ENCODE results near the gene SUSD2.
"Not testable (repeated sequence)": the region's sequence is repeated elsewhere in the genome, so short reads cannot be mapped to it uniquely, and the experiment has no call there.

SUSD2 gene, protein sequence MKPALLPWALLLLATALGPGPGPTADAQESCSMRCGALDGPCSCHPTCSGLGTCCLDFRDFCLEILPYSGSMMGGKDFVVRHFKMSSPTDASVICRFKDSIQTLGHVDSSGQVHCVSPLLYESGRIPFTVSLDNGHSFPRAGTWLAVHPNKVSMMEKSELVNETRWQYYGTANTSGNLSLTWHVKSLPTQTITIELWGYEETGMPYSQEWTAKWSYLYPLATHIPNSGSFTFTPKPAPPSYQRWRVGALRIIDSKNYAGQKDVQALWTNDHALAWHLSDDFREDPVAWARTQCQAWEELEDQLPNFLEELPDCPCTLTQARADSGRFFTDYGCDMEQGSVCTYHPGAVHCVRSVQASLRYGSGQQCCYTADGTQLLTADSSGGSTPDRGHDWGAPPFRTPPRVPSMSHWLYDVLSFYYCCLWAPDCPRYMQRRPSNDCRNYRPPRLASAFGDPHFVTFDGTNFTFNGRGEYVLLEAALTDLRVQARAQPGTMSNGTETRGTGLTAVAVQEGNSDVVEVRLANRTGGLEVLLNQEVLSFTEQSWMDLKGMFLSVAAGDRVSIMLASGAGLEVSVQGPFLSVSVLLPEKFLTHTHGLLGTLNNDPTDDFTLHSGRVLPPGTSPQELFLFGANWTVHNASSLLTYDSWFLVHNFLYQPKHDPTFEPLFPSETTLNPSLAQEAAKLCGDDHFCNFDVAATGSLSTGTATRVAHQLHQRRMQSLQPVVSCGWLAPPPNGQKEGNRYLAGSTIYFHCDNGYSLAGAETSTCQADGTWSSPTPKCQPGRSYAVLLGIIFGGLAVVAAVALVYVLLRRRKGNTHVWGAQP

DNA sequence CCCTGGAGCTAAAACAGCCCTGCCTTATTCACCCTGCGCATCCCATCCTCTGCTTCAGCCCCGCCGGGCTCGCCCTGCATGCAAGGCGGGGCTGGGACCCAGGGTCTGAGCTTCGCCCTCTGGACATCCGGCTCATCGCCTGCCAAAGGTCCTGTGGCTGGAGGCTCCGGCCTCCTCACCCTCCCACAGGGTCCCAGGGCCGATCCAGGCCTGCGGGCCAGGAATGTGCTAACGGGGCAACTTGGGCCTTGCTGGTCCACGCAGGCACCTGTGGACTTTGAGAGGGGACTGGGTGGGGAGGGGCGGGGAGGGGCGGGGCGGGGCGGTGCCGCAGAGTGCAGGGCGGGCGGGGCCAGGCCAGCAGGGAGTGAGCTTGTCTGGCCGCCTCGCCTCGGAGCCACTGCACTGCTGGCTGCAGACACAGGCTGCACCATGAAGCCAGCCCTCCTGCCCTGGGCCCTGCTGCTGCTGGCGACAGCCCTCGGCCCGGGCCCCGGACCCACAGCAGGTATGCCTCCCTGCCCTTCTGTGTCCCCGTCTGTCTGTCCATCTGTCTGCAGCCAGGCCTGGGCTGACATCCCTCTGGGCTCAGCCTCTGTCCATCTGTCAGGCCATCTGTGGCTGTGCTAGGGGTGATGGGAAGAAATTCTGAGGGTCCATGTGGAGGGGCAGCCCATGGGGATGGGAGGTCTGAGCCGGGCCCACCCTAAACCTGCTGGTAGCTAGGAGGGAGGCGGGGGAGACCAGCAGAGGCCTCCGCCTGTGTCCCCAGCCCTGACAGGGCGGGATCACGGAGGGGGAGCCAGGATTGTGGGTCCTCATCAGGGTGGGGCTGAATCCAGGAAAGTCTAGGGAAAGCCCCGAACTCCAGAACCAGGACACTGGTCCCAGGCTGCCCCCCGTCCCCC, at the start of gene SUSD2:
TSS of gene SUSD2 (plus strand) at position 400 of the 908 bp plus-strand sequence. CDS start at position 433, 33 bp downstream.
- no peak for DNase-seq

DNA sequence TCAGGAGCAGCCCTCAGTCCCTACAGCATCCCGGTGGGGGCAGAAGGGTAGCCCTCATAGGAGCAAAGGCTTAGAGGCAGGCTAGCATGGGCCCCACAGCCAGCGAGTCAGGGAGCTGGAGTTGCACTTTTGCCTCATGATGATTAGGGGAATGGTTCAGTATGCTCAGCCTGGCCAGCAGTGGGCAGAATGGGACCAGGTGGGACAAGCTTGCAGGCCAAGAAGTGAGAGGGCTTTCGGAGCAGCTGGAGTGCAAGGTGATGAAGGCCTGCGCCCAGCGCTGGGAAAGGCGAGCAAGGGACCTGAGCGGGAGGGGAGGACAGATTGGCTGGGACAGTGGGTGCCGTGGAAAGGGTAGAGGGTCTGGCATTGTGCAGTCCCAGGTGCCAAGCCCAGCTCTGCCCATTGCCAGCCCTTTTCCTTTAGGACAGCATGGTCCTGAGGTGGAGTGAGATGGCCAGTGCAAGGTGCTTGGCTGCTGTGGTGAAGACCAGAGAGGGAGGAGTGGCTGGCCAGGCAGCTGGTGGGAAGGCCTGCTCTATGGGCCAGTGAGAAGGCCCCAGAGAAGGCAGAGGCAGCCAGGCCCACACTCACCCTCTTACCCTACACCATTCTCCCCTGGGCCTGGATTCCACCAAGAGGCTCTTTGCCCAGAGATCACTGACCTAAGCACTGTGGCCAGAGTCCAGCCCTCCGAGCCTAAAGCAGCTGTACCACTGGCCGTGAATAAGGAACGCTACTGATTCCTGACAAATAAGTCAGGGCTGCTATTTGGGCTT, 47.9 kb upstream of the SUSD2 start:
- no peak for DNase-seq

DNA sequence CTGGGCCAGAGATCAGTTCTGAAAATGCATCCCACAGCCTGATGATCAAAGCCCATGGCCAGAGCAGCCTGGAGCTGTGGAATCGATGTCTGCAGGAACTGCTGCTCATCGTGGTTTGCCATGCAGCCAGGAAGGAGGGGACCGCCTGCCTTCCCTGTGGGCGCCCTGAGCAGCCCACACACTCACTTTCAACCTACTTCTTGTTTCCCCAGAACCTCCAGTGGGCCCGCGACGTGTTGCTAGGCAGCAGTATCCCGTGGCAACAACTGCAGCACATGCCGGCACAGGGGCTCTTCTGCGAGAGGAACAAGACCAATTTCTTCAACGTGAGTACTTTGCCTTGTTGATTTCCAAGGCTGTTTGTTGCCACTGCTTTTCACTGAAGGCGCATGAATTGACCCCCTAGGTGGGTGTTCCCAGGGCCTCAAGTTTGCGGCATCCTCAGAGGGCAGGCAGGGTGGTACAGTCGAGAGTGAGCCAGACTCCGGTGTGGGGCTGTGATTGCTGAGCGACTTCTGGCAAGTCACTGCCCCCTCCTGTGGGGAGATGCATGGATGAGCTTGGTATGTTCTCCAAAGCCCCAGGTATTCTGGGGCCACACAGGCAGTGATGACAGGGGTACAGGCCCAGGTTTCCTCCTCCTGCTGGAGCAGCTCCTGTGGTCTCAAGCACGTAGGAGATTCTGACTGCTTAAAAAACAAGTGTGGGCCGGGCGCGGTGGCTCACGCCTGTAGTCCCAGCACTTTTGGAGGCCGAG, 47.0 kb upstream of the SUSD2 start:
- DNase-seq = no peak

DNA sequence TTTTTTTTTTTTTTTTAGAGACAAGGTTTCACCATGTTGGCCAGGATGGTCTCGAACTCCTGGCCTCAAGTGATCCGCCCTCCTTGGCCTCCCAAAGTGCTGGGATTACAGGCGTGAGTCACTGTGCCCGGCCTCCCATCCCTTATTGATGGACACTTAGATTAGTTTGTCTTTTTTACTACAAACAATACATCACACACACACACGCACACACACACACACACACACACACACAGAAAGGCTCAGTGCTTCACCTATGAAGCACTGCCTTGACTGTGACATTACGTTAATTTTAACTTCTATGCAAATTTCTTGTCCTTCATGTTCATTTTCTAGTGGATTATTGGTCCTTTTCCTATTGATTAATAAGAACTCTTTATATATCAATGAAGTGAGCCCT, 44.8 kb upstream of the SUSD2 start:
- DNase-seq = not testable (repeated sequence)

DNA sequence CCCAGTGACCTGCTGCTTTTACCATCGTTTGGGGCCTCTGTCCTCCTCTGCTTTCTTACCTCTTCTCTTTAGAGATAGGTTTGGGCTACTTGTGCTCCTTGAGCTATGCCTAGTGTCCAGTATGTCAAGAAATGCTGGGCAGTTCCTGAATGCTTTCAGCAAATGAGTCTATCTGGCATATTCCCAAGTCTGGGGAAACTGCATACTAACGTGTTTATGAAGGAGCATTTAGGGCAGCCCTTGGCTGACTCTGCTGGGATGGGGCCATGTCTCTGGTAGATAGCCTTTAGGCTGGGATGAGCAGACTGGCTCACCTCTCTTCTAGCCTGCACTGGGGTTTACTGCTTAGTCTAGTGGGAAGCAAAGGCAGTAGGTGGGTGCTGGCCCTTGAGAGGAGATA, 43.7 kb upstream of the SUSD2 start:
- peak; percentile 64 for DNase-seq

DNA sequence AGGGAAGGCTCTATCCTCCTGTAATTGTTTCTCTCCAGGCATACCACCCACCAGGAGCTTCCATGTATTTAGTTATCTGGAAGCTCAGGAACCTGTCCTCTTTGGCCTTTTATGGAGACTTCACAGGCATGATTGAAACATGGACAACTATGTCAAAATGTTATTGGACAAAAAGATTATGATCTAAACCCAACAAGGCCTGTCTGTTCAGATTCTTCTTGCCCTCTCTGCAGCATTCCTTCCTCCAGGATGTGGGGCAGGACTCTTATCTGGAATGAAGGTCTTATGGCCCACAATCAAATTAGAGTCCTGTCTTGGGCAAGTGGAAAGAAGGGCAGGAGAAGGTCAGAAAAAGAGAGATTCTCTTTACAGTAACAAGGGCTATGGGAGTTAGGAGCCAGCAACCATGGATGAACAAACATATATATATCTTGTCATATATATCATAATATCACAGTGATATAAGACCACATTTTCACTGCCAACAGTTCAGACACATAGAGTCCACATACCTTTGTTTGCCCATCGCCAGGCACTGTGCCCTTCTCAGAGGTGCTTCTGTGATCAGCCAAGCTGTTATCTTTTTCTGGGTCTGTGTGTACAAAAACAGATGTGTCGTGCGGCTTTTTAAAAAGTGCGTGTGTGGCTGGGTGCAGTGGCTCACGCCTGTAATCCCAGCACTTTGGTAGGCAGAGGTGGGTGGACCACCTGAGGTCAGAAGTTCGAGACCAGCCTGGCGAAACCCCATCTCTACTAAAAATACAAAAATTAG, 42.5 kb upstream of the SUSD2 start:
- DNase-seq = no peak

DNA sequence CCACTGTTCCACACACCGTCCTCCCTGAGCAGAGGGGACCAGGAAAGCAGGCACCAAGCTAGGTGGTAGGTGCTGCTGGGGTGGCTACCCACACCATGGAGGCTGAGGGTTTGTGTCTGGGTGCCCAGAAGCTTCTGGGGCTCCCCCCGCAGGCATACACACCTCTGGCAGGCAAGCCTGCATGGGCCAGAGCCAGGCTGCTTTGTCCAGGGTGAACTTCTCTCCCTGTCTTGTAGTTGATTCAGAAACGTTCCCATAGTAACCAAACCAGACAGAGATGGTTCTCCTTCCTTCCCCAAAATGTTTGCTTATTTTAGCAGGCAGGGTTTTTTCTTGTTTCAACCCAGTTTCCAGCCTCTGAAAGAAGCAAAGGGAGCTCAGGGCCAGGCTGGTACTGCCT, 40.9 kb upstream of the SUSD2 start:
- no peak for DNase-seq

DNA sequence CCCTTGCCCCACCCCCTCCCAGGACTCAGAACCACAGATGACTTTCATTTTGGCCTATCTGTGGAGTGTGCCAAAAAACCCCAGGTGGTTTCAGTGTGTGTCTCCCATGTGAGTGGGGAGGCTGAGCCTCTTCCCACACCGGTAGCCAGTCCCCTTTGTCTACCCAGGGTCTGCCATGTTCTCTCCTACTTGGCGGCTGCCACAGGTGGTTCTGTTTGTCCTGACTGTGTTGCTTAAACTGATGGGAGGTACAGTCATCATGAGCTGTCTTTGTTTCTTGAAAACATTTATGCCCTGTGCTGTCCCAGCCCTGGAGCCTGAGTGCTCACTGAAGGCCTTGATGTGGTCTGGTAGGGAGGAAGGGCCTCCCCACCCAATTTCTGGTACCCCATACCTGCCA, 39.7 kb upstream of the SUSD2 start:
- DNase-seq = peak; percentile 72

DNA sequence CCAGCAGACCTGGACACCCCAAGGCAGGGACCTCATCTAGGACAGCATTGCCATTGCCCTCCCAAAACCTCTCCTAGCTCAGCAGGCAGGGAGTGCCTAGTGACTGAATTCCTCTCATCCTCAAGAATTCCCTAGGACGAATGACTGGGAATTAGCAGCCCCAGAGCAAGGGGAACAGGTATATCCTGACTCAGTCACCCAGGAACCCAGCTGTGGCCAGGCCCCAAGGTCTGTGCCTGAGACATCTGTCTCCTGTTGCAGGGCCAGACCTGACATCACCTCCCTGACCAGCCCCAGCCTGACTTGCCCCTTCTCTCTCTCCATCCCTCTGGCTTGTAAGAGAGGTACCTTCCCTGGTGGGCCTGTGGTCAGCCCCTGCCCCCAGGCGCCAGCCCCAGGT, 39.0 kb upstream of the SUSD2 start:
- no peak for DNase-seq

DNA sequence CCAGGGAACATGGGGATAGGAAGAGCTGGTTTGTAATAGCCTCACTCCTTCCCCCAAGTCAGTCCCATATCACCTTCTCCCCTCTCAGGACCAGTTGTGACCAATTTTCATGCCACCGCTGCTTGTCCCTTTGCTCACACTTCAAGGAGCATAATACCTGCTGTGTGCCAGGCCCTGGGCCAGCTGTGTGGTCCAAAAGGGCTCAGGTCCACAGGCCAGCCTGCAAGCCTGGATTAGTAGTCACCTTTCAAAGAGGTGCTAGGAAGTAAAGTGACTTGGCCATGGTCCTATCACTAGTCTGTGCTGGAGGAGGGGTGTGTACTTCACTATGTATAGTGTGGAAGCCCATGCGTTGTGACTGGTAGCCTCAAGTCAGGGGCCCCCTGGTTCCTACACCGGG, 38.5 kb upstream of the SUSD2 start:
- no peak for DNase-seq

DNA sequence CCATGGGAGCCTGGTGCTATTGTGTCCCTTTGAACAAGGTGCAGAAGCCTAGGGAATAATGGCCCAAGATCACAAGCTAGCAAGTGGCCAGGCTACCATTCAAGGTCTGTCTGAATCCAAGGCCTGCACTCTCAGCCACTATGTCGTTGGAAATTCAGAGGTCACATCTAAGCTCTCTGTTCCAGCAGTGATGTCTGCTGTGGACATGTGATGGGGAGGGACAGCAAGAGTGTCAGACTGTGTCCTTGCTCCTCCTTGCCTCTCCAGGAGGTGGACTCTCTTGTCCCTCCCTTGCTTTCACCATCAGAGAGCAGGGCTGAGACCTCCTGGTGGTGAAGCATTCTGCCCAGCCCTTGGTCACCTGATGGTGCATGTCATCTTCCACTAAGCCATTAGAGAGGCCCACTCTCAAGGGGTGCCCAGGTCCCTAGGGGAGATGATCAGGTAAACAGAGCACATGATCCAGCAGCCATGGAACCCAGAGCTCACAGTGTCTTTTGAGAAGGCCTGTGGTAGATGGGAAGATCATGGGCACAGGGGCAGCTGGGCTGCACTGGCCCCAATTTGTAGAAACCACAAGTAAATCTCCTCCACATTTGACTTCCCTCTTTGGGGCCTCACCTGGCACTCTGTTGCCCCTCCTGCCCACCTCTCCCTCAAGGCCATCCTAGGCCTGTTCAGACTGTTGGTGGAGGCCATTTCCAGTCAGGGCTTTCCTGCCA, 37.1 kb upstream of the SUSD2 start:
- no peak for DNase-seq

DNA sequence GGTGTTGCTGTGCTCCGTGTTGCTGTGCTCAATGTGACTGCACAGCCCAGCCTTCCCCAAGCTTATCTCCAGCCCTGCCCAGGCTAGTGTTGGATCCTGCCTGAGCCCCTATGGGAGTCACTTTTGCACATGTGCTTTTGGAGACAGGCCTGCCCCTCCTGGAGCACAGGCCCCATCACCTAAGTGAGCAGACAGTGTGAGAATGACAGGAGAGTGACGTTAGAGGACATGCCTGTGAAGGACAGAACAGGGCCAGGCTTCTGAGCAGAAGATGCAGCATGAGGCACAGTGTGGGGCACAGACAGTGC, 36.6 kb upstream of the SUSD2 start:
- no peak for DNase-seq

DNA sequence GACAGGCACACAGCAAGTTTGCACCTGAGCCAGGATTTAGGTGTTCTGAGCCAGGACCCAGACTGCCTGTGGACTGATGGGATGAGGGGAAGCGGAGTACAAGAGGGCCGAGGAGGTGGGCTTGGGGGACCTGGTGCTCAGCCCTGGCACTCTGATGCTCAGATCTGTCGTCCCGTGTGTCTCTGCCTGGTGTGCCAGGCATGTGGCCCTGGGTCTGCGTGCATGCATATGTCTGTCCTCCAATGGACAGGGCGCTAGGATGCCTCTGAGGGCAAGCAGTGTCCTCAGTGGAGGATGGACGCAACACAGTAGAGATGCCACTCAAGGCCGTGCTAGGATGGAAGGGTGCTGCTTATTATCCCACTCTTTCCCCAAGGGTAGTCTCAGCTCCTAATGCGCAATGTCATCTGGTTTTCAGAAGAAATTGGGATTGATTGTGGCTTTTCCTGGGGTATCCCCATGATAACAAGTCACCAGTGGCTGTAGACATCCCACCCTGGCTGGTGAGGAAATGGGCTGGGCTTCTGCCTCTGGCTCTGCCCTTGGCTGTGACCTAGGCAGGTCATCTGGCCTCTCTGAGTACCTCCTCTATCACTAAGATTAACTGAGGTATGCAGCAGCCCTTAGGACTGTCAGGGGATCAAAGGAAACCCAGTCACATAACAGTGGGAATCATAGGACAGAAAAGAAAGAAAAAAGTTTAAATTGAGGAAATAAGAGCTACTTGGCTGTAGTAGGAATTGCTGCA, 35.7 kb upstream of the SUSD2 start:
- no peak for DNase-seq

DNA sequence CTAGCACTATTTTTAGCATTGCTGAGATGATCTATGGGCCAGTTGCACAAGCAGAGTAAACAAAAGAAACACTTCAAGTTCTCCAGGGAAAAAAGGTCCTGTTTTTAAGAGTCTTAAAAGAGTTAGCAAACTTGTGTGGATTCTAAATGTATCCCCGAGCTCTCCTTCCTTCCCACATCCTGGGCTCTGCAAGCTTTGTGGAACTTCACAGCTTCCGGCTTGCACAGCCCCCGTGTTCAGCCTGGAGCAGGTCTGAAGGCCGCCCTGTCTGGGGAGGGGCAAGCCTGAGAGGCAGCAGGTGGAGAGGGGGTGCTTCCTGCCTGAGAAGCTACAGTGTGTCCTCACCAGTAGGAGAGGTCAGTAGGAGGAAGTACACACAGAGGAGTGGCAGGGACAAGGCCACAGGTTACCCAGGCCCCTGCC, 35.1 kb upstream of the SUSD2 start:
- peak; percentile 62 for DNase-seq

DNA sequence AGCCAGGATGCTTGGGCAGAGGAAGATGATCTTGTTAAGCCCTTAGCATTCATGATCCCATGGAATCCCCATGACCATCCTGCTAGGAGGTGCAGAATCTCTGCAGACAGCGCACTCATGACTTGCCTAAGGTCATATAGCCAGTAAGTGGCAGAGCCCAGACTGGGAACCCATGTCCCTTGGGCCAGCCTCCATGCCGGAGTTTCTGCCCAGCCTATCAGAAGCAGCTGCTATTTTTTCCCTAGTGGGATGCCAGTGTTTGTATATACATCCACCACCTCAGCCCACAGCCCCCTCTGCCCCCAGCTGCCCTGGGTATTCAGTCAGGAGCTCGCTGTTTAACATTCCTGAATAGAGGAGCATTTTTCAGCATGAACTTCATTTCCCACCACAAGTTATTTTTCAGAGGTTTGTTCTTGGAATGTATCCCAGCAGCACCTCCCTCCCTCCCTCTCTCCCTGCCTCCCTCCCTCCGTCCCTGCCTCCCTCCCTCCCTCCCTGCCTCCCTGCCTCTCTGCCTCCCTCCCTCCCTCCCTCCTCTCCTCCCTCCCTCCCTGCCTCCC, 34.4 kb upstream of the SUSD2 start:
- peak; percentile 72 for DNase-seq

DNA sequence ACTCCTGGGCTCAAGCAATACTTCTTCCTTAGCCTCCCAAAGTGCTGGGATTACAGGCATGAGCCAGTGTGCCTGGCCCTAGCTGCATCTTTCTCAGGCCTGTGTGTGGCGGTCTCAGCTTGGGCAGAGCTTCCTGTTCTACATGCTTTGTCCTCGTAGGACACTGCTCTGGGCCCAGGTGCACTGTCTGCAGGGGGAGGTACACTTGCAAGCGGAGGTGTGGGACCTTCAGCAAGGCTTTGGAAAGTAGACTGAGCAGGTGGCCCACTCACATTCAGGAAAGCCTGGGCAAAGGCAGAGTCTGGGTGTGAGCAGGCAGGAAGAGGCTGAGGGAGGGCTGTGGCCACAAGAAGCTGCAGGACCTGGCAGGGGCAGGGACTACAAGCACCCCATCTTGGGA, 33.6 kb upstream of the SUSD2 start:
- no peak for DNase-seq

DNA sequence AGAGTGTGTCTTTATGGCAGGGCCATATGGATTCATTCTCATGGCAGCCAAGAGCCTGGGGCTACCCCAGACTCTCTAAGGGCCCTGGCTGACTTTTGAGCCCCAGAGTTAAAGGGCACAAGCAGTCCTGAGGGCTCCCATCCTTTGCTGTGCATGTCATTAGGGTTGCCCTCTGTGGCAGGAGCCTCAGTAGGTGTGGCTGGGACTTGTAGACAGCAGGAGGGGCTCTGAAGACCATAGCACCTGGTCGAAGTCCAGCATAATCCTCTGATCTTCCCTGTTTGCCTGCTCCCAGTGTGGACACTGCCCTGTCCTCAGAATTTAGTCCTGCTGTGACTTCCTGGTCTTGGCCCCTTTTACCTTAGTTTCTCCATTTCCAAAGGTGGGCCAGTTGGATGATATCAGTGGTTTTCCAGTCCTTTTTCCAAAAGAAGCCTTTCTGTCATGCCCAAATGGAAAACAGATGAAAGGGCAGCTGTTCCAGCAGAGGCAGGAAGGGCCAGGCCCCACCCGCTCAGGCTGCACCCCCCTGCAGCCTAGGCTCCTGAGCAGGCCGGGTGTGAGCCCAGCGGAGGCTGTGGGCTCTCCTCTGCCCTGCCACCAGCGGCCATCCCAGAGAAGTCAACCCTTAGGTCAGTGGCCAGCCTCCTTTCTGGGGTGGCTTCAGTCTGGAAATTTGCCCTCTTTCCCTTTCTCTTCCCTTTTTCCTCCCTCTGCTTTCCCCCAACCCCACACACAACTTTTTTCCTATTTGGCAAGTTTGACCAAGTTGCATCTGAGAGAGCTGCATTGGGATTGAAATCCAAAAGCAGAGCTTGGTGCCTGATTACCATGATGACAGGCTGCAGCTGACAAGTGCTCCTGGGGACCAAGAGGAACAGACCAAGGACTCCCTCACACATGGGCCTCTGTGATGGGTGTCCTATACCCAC, 32.8 kb upstream of the SUSD2 start:
- no peak for DNase-seq

DNA sequence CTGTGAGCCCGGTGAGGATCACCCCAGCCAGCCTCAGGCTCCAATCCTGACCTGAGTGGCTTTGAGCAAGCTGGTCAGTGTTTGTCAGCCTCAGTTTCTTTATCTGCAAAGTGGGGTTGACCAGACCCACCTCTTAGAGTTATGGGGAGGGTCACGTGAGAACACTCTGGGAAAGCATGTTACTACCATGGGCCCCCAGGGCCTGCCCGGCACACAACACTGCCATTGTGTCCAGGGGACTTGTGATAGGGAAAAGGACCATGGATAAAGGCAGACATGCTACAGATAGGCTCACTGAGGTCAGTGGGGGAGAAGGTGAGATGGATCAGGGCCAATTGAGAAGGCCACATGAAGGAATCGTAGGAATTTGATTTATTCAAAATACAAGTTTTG, 32.1 kb upstream of the SUSD2 start:
- DNase-seq = no peak
